HG02970 (cell line): ENCODE data around the gene CREM.

ENCODE experiments used
- ATAC-seq: cut with Tn5 transposase; IDR thresholded peaks from one replicate; pipeline ENCODE4 v1.9.1; 2021; ENCODE audit warnings: mild to moderate bottlenecking, moderate library complexity, moderate number of reproducible peaks; ENCODE audit not compliant: unreplicated experiment, low FRiP score

The CREM gene

DNA sequence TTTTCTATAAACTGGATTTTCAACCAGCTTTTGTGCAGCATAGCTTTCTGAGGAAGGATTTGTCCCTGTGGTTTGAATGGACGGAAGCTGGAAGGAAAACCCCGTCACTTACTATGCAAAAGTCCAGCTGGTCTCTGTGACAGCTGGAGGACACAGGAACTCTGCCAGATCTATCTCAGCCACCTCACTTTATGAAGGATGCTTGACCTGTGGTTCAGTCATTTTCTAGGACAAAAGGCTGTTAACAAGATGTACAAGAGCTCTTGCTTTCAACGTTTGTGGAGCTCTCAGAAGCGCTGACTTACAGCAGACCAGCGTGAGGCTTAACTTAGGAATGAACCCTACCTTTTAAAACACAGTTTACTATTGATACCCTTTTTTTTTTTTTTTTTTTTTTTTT lies 90.8 kb downstream of the CREM start:
- ATAC-seq = no peak

DNA sequence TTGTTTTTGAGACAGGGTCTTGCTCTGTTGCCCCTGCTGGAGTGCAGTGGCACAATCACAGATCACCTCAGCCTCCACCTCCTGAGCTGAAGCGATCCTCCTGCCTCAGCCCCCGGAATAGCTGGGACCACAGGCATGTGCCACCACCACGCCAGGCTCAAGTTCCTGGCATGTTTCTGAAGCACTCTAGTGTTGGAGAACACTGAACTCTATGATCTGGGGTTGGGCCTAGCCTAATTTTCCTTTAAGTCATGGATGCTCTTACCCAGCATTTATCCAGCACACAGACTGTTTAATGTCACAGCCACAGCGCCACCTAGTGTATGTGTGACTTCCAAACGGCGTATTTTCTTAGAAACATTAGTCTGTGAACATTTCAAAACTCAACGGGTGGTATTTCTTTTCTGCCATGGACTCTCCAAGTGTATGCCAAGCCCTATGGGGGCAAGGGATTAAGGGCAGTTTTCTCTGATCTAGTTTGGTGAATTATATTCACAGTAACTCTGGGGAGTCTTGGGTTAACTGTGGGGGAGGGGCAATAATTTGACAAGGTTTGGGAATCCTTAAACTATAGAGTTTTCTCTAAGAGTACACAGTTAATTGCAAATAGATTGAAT lies 91.8 kb downstream of the CREM start:
- ATAC-seq = no peak

- ATAC-seq = no peak
These were observed 92.6 kb downstream of the CREM start for GRCh38 chr10:35219292-35219691.

DNA sequence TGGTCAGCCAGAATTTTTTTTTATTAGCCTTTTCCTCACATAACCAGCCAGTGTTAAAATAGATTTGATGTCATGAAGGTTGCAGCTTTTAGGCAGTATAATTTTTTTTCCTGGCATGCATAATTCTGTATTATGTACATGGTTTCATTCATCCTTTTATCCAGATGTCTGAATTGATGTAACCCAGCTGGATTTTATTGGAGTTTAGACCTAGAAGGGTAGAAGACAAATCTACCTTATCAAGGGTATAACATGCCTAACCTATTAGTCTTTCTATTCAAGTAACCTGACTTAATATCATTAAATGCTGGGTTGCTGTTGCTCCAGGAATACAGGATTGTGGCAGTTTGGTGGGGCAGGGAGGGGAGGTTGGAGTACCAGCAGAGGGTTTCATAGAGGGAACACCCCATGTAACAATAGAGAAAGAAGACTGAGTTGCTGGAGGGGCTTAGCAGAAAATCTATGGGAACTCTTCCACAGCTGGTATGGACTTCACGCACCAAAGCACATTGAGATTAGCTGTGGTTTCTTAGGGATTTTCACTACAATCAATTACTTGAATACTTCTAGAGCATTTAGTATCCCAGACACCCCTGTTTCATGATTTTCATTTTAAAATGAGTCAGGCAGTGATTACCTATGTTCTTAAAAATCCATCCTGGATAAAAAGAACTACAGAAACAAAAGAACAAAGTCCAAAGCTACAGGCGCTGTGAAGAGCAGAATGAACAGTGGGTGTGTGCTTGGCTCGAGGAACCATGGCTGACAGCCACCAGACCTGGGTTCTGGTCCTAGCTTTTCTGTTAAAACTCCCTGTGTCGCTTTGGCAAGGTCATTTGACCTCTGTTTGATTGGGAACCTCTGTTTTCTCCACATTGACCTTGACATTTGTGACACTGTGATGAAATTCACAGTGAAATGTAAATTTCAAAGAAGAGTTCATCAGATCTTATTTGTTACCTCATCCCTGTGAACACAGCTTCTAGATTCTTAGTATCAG lies 93.5 kb downstream of the CREM start:
- no peak for ATAC-seq

GRCh38 chr10:35223016-35223415 lies 96.4 kb downstream of the CREM start:
- no peak for ATAC-seq

- ATAC-seq = no peak
These were observed 97.5 kb downstream of the CREM start for GRCh38 chr10:35224045-35224740.

DNA sequence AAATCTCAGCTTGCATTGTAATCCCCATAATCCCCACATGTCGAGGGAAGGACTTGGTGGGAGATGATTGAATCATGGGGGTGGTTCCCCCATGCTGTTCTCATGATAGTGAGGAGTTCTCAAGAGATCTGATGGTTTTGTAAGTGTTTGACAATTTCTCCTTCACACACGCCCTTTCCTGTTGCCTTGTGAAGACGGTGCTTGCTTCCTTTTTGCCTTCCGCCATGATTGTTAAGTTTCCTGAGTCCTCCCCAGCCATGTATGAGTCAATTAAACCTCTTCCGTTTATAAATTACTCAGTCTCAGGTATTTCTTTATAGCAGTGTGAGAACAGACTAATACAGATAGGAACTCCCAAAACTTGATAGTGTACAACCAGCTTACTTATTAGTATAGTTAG lies 98.6 kb downstream of the CREM start:
- ATAC-seq = no peak

DNA sequence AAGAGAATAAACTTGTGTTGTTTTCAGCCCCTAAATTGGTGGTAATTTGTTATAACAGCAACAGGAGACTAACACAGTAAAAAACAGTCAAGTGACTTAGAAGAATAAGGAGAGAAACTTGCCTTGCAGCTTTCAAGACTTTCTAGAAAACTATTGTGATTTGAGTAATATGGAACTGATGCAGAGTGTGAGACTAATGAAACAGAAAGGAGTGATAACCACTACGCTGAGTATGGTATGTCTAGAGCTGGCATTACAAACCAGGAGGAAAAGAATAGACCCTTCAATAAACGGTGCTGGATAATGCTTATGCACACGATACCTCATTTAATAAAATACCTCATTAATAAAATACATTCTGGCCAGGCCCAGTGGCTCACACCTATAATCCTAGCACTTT lies 99.9 kb downstream of the CREM start:
- no peak for ATAC-seq

- ATAC-seq = no peak
These were observed 101.4 kb downstream of the CREM start for GRCh38 chr10:35228058-35228457.

DNA sequence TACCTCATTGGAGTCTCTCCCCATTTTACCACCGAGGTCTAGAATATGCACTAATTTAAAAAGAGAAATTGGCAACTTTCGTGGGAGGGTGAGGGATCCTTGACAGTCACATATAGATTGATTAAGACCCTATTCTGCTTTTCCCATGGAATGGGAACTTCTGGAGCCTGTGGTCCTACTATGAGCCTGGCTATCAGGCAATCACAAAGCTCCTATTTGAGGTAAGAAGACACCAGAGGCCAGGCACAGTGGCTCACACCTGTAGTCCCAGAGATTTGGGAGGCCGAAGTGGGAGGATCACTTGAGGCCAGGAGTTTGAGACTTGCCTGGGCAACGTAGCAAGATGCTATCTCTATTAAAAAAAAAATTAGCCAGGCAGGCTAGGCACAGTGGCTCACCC lies 105.0 kb downstream of the CREM start:
- no peak for ATAC-seq

- ATAC-seq = no peak
These were observed 105.9 kb downstream of the CREM start for GRCh38 chr10:35232527-35232926.

DNA sequence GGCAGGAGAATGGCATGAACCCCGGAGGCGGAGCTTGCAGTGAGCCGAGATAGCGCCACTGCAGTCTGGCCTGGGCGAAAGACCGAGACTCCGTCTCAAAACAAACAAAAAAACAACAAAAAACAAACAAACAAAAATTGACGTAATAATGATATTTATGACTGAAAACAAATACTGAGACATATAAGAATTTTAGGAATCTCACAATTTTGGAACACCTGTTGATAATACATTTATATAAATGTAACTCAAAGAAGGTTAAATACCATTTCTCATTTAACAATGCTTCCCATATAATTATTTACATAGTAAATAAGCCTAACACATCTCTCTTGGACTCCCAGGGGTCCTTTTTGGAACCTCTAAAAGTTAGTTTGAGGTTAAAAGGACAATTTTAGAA lies 107.4 kb downstream of the CREM start:
- ATAC-seq = no peak

- no peak for ATAC-seq
These were observed 110.1 kb downstream of the CREM start for GRCh38 chr10:35236739-35237138.

GRCh38 chr10:35237766-35238512 lies 111.3 kb downstream of the CREM start:
- no peak for ATAC-seq

GRCh38 chr10:35244549-35244948 lies 117.9 kb downstream of the CREM start:
- ATAC-seq = no peak

GRCh38 chr10:35246770-35247343 lies 120.2 kb downstream of the CREM start:
- ATAC-seq = no peak

- ATAC-seq = no peak
These were observed 124.9 kb downstream of the CREM start for GRCh38 chr10:35251373-35252100.

DNA sequence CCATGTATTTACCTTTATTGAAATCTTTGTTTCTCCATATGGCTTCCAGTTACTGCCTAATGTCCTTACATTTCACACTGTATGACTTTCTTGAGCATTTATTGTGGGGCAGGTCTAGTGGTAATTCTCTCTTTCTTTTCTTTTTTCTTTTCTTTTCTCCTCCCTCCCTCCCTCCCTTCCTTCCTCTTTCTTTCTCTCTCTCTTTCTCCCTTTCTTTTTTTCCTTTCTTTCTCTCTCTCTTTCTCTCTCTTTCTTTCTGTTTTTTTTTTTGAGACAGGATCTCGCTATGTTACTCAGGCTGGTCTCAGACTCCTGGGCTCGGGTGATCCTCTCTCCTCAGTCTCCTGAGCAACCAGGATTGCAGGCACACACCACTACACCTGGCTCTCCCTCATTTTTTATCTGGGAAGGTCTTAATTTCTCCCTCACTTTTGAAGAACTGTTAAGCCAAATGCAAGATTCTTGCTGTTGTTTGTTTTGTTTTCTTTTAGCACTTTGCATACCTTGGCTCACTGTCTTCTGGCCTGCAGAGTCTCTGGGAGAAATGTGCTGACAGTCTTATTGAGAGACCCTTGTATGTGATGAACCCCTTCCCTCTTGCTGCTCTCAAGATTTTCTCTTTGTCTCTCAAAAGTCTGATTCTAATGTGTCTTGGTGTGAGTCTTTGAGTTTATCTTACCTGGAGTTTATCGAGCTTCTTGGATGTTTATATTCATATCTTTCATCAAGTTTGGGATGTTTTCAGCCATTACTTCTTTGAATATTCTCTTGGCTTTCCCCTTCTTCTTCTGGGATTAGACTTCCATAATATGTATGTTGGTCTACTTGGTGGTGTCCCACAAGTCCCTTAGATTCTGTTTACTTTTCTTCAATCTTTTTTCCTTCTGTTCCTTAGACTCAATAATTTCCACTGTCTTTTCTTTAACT lies 130.7 kb downstream of the CREM start:
- ATAC-seq = no peak
